ENCODE measurements around the gene PSORS1C1.
A peak's percentile ranks its signal among the peaks of the same experiment; 100 is the strongest.

Gene PSORS1C1

DNA sequence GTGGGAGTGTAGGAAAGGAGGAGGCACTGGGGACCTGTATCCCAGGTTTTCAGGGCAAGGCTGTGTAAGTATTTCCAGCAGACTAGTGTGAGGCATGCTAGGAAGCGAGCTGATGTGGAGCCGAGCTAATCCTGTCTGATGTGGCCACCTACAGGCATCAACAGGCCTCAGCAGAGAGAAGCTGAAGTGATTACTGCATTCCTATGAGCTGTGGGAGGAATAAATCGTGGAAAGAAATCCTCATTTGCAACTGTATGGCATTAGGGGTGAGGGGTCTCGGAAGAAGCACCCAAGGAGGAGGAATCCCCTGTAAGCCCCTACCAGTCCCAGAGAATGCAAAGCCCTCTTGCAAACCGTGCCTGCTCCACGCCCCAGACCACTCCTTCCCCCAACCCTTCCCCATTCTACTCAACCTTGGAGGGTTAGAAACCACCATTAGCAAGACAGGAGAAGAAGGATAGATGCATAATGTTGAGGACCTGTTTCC is 43.8 kb upstream of the PSORS1C1 start:
- H3K4me3 ChIP-seq (ENCODE audit: low read length): no peak overlapping the region
- H2AFZ ChIP-seq (ENCODE audit: low read depth, low read length): no peak overlapping the region
- H4K20me1 ChIP-seq (ENCODE audit: insufficient read depth, low read length): no peaks in the 10 kb centered on the region
- H3K79me2 ChIP-seq (ENCODE audit: low read length): no peaks in the 10 kb centered on the region
- no peak overlapping the region for H3K9ac ChIP-seq (ENCODE audit: low read length)
- no peaks in the 10 kb centered on the region for H3K9me3 ChIP-seq (ENCODE audit: insufficient read depth, low read length)
- peak overlapping the region; percentile 20; the same call in 1 of the 2 replicates for H3K4me2 ChIP-seq (ENCODE audit: low read length)
- H3K27ac ChIP-seq (ENCODE audit: low read length): no peak overlapping the region
- H3K36me3 ChIP-seq (replicated peaks; ENCODE audit: low read depth, low read length): no peaks in the 10 kb centered on the region
- peaks cover 7% of the 10 kb centered on the region for H3K4me1 ChIP-seq (ENCODE audit: low read length)
- H3K27me3 ChIP-seq (ENCODE audit: low read depth, low read length): no peaks in the 10 kb centered on the region
- TF ChIP-seq, protein P1, sequence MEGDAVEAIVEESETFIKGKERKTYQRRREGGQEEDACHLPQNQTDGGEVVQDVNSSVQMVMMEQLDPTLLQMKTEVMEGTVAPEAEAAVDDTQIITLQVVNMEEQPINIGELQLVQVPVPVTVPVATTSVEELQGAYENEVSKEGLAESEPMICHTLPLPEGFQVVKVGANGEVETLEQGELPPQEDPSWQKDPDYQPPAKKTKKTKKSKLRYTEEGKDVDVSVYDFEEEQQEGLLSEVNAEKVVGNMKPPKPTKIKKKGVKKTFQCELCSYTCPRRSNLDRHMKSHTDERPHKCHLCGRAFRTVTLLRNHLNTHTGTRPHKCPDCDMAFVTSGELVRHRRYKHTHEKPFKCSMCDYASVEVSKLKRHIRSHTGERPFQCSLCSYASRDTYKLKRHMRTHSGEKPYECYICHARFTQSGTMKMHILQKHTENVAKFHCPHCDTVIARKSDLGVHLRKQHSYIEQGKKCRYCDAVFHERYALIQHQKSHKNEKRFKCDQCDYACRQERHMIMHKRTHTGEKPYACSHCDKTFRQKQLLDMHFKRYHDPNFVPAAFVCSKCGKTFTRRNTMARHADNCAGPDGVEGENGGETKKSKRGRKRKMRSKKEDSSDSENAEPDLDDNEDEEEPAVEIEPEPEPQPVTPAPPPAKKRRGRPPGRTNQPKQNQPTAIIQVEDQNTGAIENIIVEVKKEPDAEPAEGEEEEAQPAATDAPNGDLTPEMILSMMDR (IDR thresholded peaks at IDR 0.05; ENCODE audit: low read depth, low read length): peak; percentile 53
- no peak for TF ChIP-seq EZH2phosphoT487 (IDR thresholded peaks at IDR 0.05; ENCODE audit: low read depth)

DNA sequence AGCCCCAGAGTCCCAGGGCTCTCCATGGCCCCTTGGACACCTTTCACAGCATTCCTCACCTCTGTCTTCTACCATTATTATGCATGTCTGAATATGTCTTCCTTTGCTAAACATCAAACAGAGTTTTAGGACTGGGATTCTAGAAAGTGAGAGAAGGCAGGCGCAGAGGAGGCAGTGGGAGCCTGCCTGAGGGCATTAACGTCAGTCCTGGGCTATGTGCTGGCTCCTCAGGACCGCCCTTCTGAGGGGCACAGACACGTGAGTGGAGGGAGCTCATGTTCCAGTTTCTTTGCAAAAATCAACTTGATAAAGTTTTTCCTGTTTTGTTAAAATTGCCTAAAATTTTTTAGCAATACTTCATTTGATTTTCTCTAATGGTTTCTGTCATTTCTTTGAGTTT is 40.2 kb upstream of the PSORS1C1 start:
- no peaks in the 10 kb centered on the region for H3K36me3 ChIP-seq (replicated peaks; ENCODE audit: low read depth, low read length)
- H3K27me3 ChIP-seq (ENCODE audit: low read depth, low read length): no peaks in the 10 kb centered on the region
- no peak overlapping the region for H3K4me2 ChIP-seq (ENCODE audit: low read length)
- TF ChIP-seq EZH2phosphoT487 (IDR thresholded peaks at IDR 0.05; ENCODE audit: low read depth): no peak
- TF ChIP-seq, protein P1 (IDR thresholded peaks at IDR 0.05; ENCODE audit: low read depth, low read length): no peak
- no peaks in the 10 kb centered on the region for H4K20me1 ChIP-seq (ENCODE audit: insufficient read depth, low read length)
- H3K79me2 ChIP-seq (ENCODE audit: low read length): no peaks in the 10 kb centered on the region
- H3K4me1 ChIP-seq (ENCODE audit: low read length): peaks cover 7% of the 10 kb centered on the region
- H3K9ac ChIP-seq (ENCODE audit: low read length): no peak overlapping the region
- H3K9me3 ChIP-seq (ENCODE audit: insufficient read depth, low read length): no peaks in the 10 kb centered on the region
- H3K4me3 ChIP-seq (ENCODE audit: low read length): no peak overlapping the region
- H2AFZ ChIP-seq (ENCODE audit: low read depth, low read length): no peak overlapping the region
- no peak overlapping the region for H3K27ac ChIP-seq (ENCODE audit: low read length)

DNA sequence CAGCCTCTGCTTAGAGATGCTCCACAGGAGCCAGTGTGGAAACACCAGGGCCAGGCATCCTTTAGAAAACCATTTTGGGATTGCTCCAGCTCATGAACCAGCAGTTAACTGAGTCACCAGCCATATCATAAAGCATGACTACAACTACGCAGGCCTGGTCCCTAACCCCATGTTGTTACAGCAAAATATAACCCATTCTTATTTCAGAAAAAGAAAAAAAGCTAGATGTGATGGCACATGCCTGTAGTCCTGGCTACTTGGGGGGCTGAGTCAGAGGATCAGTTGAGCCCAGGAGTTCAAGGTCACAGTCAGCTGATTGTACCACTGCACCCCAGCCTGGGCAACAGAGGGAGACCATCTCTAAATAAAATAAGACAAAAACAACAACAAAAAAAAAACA is 39.1 kb upstream of the PSORS1C1 start:
- TF ChIP-seq EZH2phosphoT487 (IDR thresholded peaks at IDR 0.05; ENCODE audit: low read depth): no peak
- TF ChIP-seq, protein P1 (IDR thresholded peaks at IDR 0.05; ENCODE audit: low read depth, low read length): no peak
- H4K20me1 ChIP-seq (ENCODE audit: insufficient read depth, low read length): no peaks in the 10 kb centered on the region
- peaks cover 8% of the 10 kb centered on the region for H3K4me1 ChIP-seq (ENCODE audit: low read length)
- no peak overlapping the region for H3K27ac ChIP-seq (ENCODE audit: low read length)
- no peak overlapping the region for H3K4me2 ChIP-seq (ENCODE audit: low read length)
- no peak overlapping the region for H2AFZ ChIP-seq (ENCODE audit: low read depth, low read length)
- H3K36me3 ChIP-seq (replicated peaks; ENCODE audit: low read depth, low read length): no peaks in the 10 kb centered on the region
- H3K9me3 ChIP-seq (ENCODE audit: insufficient read depth, low read length): no peaks in the 10 kb centered on the region
- no peaks in the 10 kb centered on the region for H3K27me3 ChIP-seq (ENCODE audit: low read depth, low read length)
- H3K4me3 ChIP-seq (ENCODE audit: low read length): no peak overlapping the region
- no peak overlapping the region for H3K9ac ChIP-seq (ENCODE audit: low read length)
- H3K79me2 ChIP-seq (ENCODE audit: low read length): no peaks in the 10 kb centered on the region

DNA sequence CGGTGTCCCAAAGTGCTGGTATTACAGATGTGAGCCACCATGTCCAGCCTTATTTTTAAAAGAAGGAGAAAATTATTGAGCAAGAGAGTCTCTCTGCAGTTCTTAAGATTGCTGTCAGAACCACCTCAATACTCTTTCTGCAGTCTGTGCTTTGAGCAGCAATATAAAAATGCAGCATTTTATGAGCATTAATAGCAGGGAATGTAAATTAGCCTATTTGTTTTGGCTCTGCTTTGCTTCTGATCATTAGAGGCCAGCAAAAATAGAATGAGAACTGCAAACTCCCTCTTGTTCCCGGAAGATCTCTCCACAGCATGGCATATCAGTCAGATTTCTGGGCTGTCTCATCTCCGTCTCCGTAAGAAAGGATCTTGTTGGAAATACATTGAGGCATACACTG is 38.0 kb upstream of the PSORS1C1 start:
- Histone ChIP-seq H3K27me3 (ENCODE audit: low read depth, low read length) (no peaks in the 10 kb centered on the region), H3K9me3 (ENCODE audit: insufficient read depth, low read length) (no peaks in the 10 kb centered on the region), H3K36me3 (replicated peaks; ENCODE audit: low read depth, low read length) (no peaks in the 10 kb centered on the region), H3K27ac (ENCODE audit: low read length) (no peak overlapping the region), H3K4me1 (ENCODE audit: low read length) (peaks cover 7% of the 10 kb centered on the region), H3K79me2 (ENCODE audit: low read length) (no peaks in the 10 kb centered on the region), H2AFZ (ENCODE audit: low read depth, low read length) (no peak overlapping the region), H3K9ac (ENCODE audit: low read length) (no peak overlapping the region), H3K4me2 (ENCODE audit: low read length) (no peak overlapping the region), H3K4me3 (ENCODE audit: low read length) (no peak overlapping the region), H4K20me1 (ENCODE audit: insufficient read depth, low read length) (no peaks in the 10 kb centered on the region)
- TF ChIP-seq, protein P1 (IDR thresholded peaks at IDR 0.05; ENCODE audit: low read depth, low read length): no peak
- TF ChIP-seq EZH2phosphoT487 (IDR thresholded peaks at IDR 0.05; ENCODE audit: low read depth): no peak

All from OCI-LY3 (cell line).